GM12865 (cell line): Measurements from ENCODE around the gene HJV.
A peak's percentile ranks its signal among the peaks of the same experiment; 100 is the strongest.

ENCODE experiments used
- DNase-seq: peaks from one replicate; pipeline ENCODE4 v3.0.0; 2010; ENCODE audit warnings: low read depth
- H3K4me3 ChIP-seq: 2 replicates; pipeline ENCODE4 v1.5.1; 2011; ENCODE audit warnings: mild to moderate bottlenecking, low read depth, low read length, control low read depth
- TF ChIP-seq, protein P1 (sequence below): IDR thresholded peaks from 2 replicates; pipeline ENCODE4 v1.5.1; 2011; ENCODE audit warnings: low read length, control low read depth, low read depth, inconsistent platforms; ENCODE audit not compliant: insufficient read depth; ENCODE audit errors: missing control alignments

HJV gene

DNA sequence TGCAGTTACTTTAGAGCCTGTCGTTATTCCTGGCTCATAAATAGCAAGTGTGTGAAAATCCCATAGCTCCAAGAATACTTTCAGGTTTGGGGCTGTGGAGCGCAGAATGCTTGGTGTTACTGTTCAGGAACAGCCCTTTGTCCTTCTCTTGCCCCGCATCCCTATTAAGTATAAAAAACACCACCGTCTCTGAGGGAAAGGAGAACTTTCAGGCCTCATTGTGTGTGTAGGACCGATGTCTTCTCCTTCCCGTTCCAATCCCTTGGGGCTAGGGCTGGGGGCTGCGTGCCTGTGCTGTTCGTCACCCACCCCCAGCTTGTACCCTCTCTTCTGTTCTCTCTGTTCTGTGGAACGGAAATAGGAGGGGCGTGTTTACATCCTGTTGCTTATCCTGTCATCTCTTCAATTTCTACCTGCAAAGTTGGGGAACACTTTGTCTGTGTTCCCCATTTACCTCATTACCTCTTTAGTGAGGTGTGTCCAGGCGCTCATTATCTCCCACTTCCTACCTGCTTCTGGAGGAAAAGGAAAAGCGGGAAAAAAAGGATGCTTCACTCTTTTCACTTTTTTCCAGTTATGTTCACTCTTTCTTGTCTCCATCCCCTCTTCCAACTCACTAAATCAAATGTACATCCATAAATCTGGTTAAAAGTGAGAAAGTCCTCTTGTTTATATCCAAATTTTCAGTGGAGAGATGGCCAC is 24.4 kb downstream of the HJV start:
- peak; percentile 50 for DNase-seq
- TF ChIP-seq, protein P1, sequence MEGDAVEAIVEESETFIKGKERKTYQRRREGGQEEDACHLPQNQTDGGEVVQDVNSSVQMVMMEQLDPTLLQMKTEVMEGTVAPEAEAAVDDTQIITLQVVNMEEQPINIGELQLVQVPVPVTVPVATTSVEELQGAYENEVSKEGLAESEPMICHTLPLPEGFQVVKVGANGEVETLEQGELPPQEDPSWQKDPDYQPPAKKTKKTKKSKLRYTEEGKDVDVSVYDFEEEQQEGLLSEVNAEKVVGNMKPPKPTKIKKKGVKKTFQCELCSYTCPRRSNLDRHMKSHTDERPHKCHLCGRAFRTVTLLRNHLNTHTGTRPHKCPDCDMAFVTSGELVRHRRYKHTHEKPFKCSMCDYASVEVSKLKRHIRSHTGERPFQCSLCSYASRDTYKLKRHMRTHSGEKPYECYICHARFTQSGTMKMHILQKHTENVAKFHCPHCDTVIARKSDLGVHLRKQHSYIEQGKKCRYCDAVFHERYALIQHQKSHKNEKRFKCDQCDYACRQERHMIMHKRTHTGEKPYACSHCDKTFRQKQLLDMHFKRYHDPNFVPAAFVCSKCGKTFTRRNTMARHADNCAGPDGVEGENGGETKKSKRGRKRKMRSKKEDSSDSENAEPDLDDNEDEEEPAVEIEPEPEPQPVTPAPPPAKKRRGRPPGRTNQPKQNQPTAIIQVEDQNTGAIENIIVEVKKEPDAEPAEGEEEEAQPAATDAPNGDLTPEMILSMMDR = no peak
- peak overlapping the region; percentile 64 for H3K4me3 ChIP-seq

DNA sequence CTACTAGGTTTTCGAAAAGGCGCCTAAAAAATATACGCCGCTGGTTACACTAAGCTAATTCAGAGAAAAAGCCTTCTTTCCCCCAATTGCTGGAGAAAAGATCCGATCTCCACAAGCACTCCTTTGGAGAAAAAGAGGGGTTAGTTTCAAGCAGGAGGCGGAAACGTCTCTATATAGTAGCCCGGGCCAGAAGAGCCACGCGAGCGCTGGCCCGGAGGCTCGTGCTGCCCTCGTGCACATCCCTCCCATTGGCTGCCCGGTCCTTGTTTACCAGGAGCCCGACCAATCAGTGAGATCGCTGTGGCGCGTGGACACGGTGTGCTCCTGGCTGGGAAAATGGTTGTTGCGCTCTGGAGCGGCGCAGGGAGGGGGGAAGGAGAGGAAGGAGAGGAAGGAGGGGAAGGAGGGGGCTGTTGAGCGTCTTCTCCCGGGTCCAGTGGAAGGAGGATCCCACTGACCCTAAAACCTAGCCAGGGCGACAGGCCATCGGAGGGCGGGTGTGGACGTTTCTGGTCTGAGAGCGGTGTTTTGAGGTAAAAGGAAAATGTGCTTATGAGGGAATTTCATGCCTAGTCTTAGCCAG is 25.0 kb downstream of the HJV start, which contains the start of gene TXNIP:
Gene TXNIP (minus strand): TSS at position 147 of the 583 bp plus-strand sequence. CDS start 313 bp downstream, outside the sequence.
- TF ChIP-seq, protein P1 = no peak
- DNase-seq = peak; percentile 92
- peak within 1 kb of the TSS; percentile 64 for H3K4me3 ChIP-seq

DNA sequence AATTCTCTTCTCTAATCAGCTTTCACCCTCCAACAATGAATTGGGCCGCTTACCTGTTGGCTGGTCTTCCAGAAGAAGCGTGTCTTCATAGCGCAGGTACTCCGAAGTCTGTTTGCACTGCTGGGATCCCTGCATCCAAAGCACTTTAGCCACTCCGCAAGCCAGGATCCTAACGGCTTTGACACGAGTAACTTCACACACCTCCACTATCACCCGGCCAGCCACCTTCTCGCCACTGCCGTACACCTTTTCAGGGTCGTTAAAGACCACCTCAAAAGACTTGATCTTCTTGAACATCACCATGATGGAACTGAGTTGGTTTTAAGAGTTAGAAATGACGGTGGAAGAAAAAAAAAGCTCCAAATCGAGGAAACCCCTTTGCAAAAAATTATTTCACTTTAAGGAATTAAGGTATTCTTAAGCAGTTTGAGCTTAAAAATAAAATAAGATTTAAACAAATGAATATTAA is 25.5 kb downstream of the HJV start:
- DNase-seq = no peak
- TF ChIP-seq, protein P1 = no peak

DNA sequence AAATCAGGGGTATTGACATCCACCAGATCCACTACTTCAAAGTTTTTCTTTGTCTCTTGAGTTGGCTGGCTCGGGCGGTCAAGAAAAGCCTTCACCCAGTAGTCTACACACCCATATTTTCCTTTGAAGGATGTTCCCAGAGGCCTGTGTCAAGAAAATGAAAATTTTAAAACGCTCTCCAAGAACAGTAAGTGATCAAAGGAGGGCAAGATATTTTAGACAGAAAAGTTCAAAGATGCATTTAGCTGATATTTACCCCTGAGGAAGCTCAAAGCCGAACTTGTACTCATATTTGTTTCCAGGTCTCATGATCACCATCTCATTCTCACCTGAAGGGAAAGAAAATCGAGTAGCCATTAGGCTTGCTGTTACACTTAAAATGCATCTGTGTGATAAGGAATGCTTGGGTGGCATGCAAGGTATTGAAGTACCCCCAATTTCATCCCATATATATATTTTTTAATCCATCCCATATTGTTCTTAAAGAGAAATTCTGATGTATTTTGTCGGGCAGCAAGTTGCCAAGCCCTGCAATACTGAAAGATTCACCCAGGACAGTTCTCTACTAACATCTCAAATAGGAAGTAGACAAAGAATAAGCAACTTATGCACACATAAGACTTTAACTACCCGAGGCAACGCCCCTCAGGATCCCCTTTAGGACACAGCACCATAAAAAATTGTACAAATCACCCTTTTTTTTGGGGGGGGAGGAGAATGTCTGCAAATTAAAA is 26.2 kb downstream of the HJV start:
- TF ChIP-seq, protein P1 = no peak
- no peak for DNase-seq
- H3K4me3 ChIP-seq = peak overlapping the region; percentile 64

More for the DNA sequence above, 25.5 kb downstream of the HJV start:
- peak overlapping the region; percentile 64 for H3K4me3 ChIP-seq

DNA sequence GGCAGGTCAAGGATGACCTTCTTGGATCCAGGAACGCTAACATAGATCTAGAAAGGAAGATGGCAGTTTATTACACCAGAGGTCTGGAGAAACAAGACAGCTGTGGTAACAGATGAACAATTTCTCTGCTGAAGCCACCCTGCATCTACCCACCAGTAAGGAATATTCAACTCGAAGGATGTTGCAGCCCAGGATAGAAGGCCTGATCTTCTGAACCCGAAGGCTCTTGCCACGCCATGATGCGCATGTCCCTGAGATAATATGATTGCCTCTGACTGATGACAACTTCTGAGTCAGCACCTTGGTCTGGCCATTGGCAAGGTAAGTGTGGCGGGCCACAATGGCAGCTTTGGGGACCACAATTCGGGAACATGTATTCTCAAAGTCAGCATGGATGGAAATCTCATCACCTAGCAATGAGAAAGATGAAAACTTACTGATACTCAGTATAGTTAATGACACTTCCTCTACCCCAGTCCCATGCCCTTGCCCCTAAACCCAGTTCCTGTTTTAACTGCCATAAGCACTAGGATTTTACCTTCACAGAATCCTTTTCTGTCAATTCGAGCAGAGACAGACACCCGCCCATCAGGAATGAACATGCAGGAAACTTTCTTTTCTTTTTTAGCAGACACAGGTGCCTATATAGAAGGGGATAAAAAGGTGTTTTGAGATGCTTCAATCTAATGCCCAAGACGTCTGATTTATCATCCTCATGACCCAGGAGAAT is 27.0 kb downstream of the HJV start:
- no peak for DNase-seq
- TF ChIP-seq, protein P1 = no peak
- H3K4me3 ChIP-seq = peak overlapping the region; percentile 64; the same call in 1 of the 2 replicates

DNA sequence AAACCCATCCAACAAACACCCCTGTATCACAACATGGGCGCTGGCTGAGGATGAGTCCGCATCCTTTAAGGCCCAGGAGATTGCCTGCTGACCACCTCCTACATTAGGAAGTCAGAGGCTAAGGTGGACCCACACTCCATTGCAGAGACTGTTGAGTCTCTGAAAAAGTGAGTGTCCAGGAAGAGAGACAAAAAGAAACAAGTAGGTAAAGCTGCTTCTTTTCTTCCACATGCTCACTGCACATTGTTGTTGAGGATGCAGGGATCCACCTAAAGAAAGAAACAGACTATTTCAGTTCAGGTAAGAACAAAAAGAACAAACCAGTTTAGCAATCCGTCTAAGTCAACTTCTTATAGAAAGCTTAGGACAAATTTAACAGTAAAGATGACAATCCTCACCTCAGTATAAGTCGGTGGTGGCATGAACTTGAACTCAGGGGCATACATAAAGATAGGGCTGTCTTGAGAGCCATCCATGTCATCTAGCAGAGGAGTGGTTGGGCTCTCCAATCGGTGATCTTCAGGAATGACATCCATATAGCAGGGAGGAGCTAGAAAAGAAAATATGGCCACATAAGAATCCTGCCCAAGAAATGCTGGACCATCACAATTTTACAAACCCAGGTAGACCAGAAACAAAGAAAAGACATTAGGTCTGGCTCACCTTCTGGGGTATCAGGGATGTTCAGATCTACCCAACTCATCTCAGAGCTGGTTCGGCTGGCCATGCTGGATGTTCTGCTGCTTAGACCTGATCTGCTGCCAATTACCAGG is 27.7 kb downstream of the HJV start:
- DNase-seq = no peak
- TF ChIP-seq, protein P1 = no peak
- no peak overlapping the region for H3K4me3 ChIP-seq
